C4-2B (cell line): Measurements from ENCODE around the gene TIPARP.

Experiments used
- CTCF ChIP-seq: fragments of 450-650 bp; conservative IDR thresholded peaks from 2 replicates; pipeline ENCODE4 v1.5.1; 2017; ENCODE audit warnings: mild to moderate bottlenecking
- ZFX ChIP-seq: fragments of 450-650 bp; IDR thresholded peaks from 2 replicates; pipeline ENCODE4 v1.6.1; 2017

GRCh38 chr3:156633335-156633734 lies 41.1 kb upstream of the TIPARP start:
- no peak for TF ChIP-seq CTCF
- no peak for TF ChIP-seq ZFX
